HepG2 (cell line): ENCODE results near the gene TCAIM. TPM values are rescaled to one million over a fixed set of nuclear protein-coding genes. Genes with fewer than 3 reads are reported as not detected.
A peak's percentile ranks its signal among the peaks of the same experiment; 100 is the strongest.

Source experiments
- HNF4A ChIP-seq: sonication (generic); formaldehyde crosslinking; IDR thresholded peaks from 2 replicates; pipeline ENCODE4 v1.4.0; 2020; ENCODE audit warnings: missing genetic modification reagents
- IRX3 ChIP-seq: sonication (generic); formaldehyde crosslinking; IDR thresholded peaks from 2 replicates; pipeline ENCODE4 v1.8.1; 2023; ENCODE audit warnings: mild to moderate bottlenecking, low read depth, missing genetic modification reagents, borderline replicate concordance
- KDM1A ChIP-seq: IDR thresholded peaks from 2 replicates; pipeline ENCODE4 v1.6.1; 2016; ENCODE audit warnings: missing compliant biosample characterization
- NR2F2 ChIP-seq: IDR thresholded peaks from 2 replicates; pipeline ENCODE4 v1.6.1; 2012; ENCODE audit warnings: low read depth, inconsistent platforms, borderline replicate concordance
- NR2F6 ChIP-seq, 2 experiments: IDR thresholded peaks; 2 replicates each; pipeline ENCODE4 v1.6.1; 2016; ENCODE audit warnings: antibody characterized with exemption in 1 of 2, mild to moderate bottlenecking in 1 of 2
- TERF1 ChIP-seq: sonication (generic); formaldehyde crosslinking; IDR thresholded peaks from 2 replicates; pipeline ENCODE4 v1.8.0; 2022; ENCODE audit warnings: mild to moderate bottlenecking, missing genetic modification reagents, moderate library complexity
- ZNF33B ChIP-seq: sonication (generic); formaldehyde crosslinking; IDR thresholded peaks from 2 replicates; pipeline ENCODE4 v1.5.1; 2020; ENCODE audit warnings: mild to moderate bottlenecking, missing genetic modification reagents
- ZNF687 ChIP-seq: sonication (generic); formaldehyde crosslinking; IDR thresholded peaks from 2 replicates; pipeline ENCODE4 v1.5.1; 2020; ENCODE audit warnings: mild to moderate bottlenecking, missing genetic modification reagents, moderate library complexity
- polyA plus RNA-seq, 8 experiments: library from polyadenylated mRNA; depleted of rRNA in 3 of 8; stranded (reverse) in 7 of 8; unstranded in 1 of 8; fragments of >200 nt; fragmentation: Illumina TruSeq in 4 of 8; extraction: Trizol in 4 of 8; gene quantifications; 2 replicates each; pipeline versions ENCODE4 v1.2.1 to v1.2.3, GENCODE V29; 2011 to 2016; ENCODE audit warnings: low read depth in 4 of 8, missing spikeins in 1 of 8, mixed read lengths in 1 of 8; ENCODE audit not compliant: insufficient read depth in 1 of 8
- total RNA-seq, 5 experiments: library from RNA; depleted of rRNA; stranded (reverse); fragments of >200 nt; fragmentation: Illumina TruSeq; extraction: Trizol; gene quantifications; 2 replicates each; pipeline ENCODE4 v1.2.3, GENCODE V29; 2016; ENCODE audit warnings: low read depth in 1 of 5

Gene TCAIM
- total and polyA plus RNA-seq, 2 of the 13 experiments (the other 11 are each of a cell fraction or from before 2014, with no cell fraction given), result 16.9 to 22.6 TPM

DNA sequence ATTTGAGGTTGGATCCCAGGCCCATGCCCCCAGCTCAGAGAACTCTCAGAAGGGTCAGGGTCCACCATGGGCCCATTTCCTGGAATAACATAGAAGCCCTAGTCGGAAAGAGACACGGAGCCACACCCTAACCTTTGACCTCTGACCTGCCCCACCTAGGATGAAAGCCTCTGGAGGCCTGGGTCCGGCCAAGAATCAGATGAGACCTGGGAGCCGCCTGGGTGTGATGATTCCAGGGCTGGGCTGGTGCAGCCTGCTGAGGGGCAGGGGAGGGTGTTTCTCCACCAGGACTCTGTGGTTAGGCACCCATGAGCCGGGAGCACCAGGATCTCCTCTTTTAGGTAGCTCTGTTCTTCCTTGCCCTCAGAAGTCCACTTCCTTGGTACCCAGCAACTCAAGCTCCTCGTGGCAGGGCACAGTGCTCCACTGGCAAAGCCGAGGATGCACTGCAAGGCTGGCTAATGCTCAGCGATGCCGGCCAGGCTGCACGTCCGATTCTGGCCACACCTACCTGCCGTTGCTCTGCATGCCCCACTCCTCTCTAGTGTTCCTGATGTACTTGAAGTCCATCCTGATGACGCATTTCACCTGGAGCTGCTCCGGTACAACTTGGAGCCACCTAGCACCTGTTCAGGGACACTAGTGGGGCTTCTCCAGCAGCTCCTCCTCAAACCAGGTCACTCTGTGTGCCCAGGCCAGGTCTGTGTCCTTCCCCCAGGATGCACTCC lies 81.5 kb downstream of the TCAIM start (continued):
- TF ChIP-seq HNF4A (CRISPR knock-in tag) (0 out of 2 replicates have a peak, but pooled peaks have one; percentile 20), ZNF687 (CRISPR knock-in tag) (0 out of 2 replicates have a peak, but pooled peaks have one; percentile 35), IRX3 (CRISPR knock-in tag) (no peak), KDM1A (CRISPR knock-in tag) (no peak), TERF1 (CRISPR knock-in tag) (no peak), NR2F2 (no peak), NR2F6 (IDR thresholded peaks at IDR 0.05) (peak; percentile 69; the same call in 1 of the 2 replicates), NR2F6 (CRISPR knock-in tag; IDR thresholded peaks at IDR 0.05) (peak; percentile 53), ZNF33B (CRISPR knock-in tag) (no peak)
